Measurements from ENCODE around the gene COL20A1.

GRCh38 chr20:63314566-63315239 lies 21.7 kb downstream of the COL20A1 start:
- TF ChIP-seq CTCF (tag by site-specific recombination; IDR thresholded peaks at IDR 0.05), result no peak
- TF ChIP-seq ZNF626 (tag by site-specific recombination; IDR thresholded peaks at IDR 0.05), result no peak
- no peak for TF ChIP-seq ZNF311 (tag by site-specific recombination; IDR thresholded peaks at IDR 0.05; ENCODE audit: borderline replicate concordance)
- TF ChIP-seq ZNF174 (tag by site-specific recombination; IDR thresholded peaks at IDR 0.05), result no peak
- TF ChIP-seq MEIS1 (CRISPR knock-in tag; IDR thresholded peaks at IDR 0.05; ENCODE audit: borderline replicate concordance), result no peak
- no peak for TF ChIP-seq ZNF341 (tag by site-specific recombination; IDR thresholded peaks at IDR 0.05; ENCODE audit: low read depth)

Data from HEK293 (cell line).